Left ventricle myocardium inferior (tissue), 1 donor: ENCODE results near the gene RAG1. TPM values are rescaled to one million over a fixed set of nuclear protein-coding genes. Genes with fewer than 3 reads are reported as not detected.

Source experiments
- DNase-seq: peaks from one replicate; pipeline ENCODE4 v3.0.0-alpha.2; 2020
- H3K27ac ChIP-seq: fragments of 200-600 bp; replicated peaks from 2 replicates; pipeline ENCODE4 v1.8.0; 2021
- H3K27me3 ChIP-seq: fragments of 200-600 bp; 2 replicates; pipeline ENCODE4 v1.8.0; 2021; ENCODE audit warnings: low read depth
- H3K36me3 ChIP-seq: fragments of 200-600 bp; 2 replicates; pipeline ENCODE4 v1.8.0; 2021
- H3K4me1 ChIP-seq: fragments of 200-600 bp; 2 replicates; pipeline ENCODE4 v1.8.0; 2021
- H3K4me3 ChIP-seq: fragments of 200-600 bp; 2 replicates; pipeline ENCODE4 v1.8.0; 2021; ENCODE audit warnings: mild to moderate bottlenecking, moderate library complexity
- H3K9me3 ChIP-seq: fragments of 200-600 bp; replicated peaks from 2 replicates; pipeline ENCODE4 v1.8.0; 2021
- CTCF ChIP-seq: fragments of 200-600 bp; IDR thresholded peaks from 2 replicates; pipeline ENCODE4 v1.8.0; 2021; ENCODE audit warnings: antibody characterized with exemption, mild to moderate bottlenecking, borderline replicate concordance
- intact Hi-C: fragments of 100-400 bp; cut with micrococcal nuclease; formaldehyde crosslinking; loops from one replicate; pipeline ENCODE4 v1.11.0; 2022
- total RNA-seq: library from RNA; stranded (reverse); fragmentation: NEBNext Ultra II Directional; extraction: Animal tissue kit (Norgen Biotek cat#: 25700); gene quantifications from one replicate; pipeline ENCODE4 v1.2.1, GENCODE V29; 2021
- donor health status: DM: no; HTN: yes; CAD: no; lungs with severe emphysema.

Gene RAG1
- total RNA-seq, 1 donor from 2014 or later, result 1.6 TPM

GRCh38 chr11:36628141-36628540 is 60.3 kb downstream of the RAG1 start:
- no peak for DNase-seq
- no peak for TF ChIP-seq CTCF
- H3K4me3 ChIP-seq, result no peak overlapping the region
- peaks cover 8% of the 10 kb centered on the region for H3K4me1 ChIP-seq
- intact Hi-C loops, result no loop called here
- H3K27ac ChIP-seq, result no peak overlapping the region
- no peaks in the 10 kb centered on the region for H3K36me3 ChIP-seq
- H3K9me3 ChIP-seq, result no peaks in the 10 kb centered on the region
- no peaks in the 10 kb centered on the region for H3K27me3 ChIP-seq

GRCh38 chr11:36628765-36629244 is 61.0 kb downstream of the RAG1 start:
- Histone ChIP-seq H3K27ac (no peak overlapping the region), H3K27me3 (no peaks in the 10 kb centered on the region), H3K4me3 (no peak overlapping the region), H3K36me3 (no peaks in the 10 kb centered on the region), H3K4me1 (peaks cover 8% of the 10 kb centered on the region), H3K9me3 (no peaks in the 10 kb centered on the region)
- no peak for DNase-seq
- no peak for TF ChIP-seq CTCF
- intact Hi-C loops, result no loop called here

Other genes with a start within 250 kb of the RAG1 start
- 12.9 TPM for gene TRAF6, start 57.7 kb upstream of the RAG1 start, total RNA-seq
- gene IFTAP, start 26.5 kb downstream of the RAG1 start, total RNA-seq, result 50.1 TPM
- not detected for gene RAG2, start 30.2 kb downstream of the RAG1 start, total RNA-seq